ENCODE results near the gene KLHL22. TPM values are rescaled to one million over a fixed set of nuclear protein-coding genes. Genes with fewer than 3 reads are reported as not detected.
"Not testable (repeated sequence)": the region's sequence is repeated elsewhere in the genome, so short reads cannot be mapped to it uniquely, and the experiment has no call there.

The KLHL22 gene
- total and polyA plus RNA-seq, 5 donors = 17.9 to 25.8 (median 20.5) TPM

DNA sequence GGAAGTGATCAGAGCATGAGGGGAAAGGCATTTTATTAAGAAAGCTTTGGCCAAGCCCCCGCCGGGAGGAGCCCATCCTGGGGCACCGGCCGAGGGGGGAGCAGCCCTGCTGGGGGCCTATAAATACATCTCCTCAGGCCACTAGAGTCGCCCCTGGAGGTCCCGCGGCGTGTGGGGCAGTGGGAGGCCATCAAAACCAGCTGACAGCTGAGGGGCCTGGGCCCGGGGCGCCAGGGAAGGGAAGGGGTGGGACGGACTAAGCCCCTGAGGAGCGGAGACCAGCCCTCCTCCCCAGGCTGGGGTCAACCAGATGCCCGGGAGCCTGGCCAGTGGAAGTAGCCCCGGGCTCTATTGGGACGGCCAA, 71.0 kb downstream of the KLHL22 start:
- Histone ChIP-seq H3K4me3 (ENCODE audit: low read length) (no peak overlapping the region), H3K9me3 (ENCODE audit: control insufficient read depth, low read length) (no peaks in the 10 kb centered on the region), H3K27ac (ENCODE audit: low read length) (no peak overlapping the region), H3K27me3 (ENCODE audit: control insufficient read depth, insufficient read depth) (no peaks in the 10 kb centered on the region), H3K4me1 (ENCODE audit: control insufficient read depth, insufficient read depth, low read length) (peaks cover 7% of the 10 kb centered on the region)
- ATAC-seq (no peak), DNase-seq (no peak)
- intact Hi-C loops (cut with DNase I) = loop anchor here in 1 of 4 donors (5.0 kb wide), 1 partner anchor 33 kb away; no protein-coding TSS in a partner anchor
- 49% methylated on average over 15 of the region's 15 CpGs for WGBS

DNA sequence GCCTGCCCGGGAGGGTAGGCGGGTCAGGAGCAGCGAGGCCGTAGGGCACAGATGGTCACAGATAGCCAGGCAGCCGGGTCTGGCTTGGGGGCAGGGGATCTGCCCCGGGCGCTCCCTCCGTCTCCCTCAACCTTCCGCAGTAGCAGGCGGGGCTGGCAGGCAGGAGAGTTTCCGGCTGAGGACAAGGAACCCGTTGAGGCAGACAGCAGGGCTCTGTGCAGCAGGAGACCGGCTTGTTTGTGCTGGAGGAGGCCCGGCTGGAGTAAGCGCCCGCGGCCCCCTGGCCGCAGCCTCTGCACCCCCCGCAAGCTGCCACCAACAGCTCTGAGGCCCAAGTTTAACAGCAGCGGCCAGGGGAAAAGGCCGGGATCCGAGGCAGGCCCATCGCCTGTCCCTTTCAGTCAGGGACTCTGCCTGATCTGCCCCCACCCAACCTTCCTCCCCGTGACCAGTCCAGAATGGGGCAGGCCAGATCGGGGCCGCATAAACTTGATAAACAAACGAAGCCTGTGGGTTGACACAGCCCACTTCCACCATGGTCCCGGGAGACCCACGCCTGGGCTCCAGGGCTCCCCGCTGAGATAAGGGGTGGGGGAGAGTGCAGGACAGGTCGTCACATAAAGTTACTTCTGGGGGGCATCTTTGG, 71.6 kb downstream of the KLHL22 start:
- DNase-seq = peak in 2 of 3 donors; percentile 75 to 77
- ATAC-seq = peak; percentile 17 to 40

DNA sequence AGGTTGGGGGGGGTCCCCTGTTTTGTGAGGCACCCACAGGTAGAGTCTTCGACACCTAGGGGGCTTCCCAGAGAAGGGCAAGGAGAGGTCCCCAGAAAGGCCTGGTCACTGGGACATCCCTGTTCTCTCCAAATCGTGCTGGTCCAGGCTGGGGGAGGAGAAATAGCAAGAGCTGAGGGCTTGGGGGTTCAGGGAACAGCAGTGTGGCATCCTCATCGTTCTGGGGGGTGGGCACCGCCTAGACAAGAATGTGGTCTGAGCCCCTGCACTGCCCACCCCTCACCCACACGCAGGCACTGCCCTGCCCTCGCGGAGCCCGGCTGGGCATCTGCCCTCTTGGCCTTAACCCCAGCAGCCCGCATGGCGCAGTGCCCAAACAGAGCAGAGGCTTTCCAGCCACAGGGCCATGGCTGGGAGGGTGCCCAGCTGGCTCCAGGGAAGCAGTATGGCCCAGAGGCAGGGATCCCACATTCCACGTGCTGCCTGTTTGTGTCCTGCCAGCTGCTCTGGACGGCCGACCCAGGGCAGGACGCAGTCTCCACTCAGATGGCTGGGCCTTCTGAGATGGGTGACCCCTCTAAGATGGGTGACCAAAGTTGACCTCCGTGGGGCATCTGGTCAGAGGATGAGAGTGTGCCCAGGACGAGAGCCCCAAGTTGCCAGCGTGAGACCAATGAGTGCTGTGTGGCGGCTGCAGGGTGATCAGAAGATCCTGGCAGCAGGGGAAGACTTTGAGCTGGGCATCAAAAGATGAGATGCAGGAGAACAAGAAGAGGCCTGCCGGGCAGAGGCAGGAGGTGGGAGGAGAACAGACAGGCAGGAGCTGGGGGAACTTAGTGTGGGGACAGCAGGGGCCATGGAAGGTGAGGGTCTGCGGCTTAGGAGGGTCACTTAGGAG, 72.3 kb downstream of the KLHL22 start:
- DNase-seq (peak; percentile 70 to 85 (median 80)), ATAC-seq (peak; percentile 36 to 58)
- no peak overlapping the region for H3K4me3 ChIP-seq (ENCODE audit: low read length)
- WGBS = 50% methylated on average over 20 of the region's 20 CpGs
- H3K9me3 ChIP-seq (ENCODE audit: control insufficient read depth, low read length) = no peaks in the 10 kb centered on the region
- intact Hi-C loops (cut with DNase I) = loop anchor here in 1 of 4 donors (5.0 kb wide), 1 partner anchor 34 kb away; no protein-coding TSS in a partner anchor
- H3K4me1 ChIP-seq (ENCODE audit: control insufficient read depth, insufficient read depth, low read length) = peaks cover 7% of the 10 kb centered on the region
- H3K27me3 ChIP-seq (ENCODE audit: control insufficient read depth, insufficient read depth) = no peaks in the 10 kb centered on the region
- no peak overlapping the region for H3K27ac ChIP-seq (ENCODE audit: low read length)

More for the DNA sequence above, 71.6 kb downstream of the KLHL22 start:
- H3K9me3 ChIP-seq (ENCODE audit: control insufficient read depth, low read length) = no peaks in the 10 kb centered on the region
- no peaks in the 10 kb centered on the region for H3K27me3 ChIP-seq (ENCODE audit: control insufficient read depth, insufficient read depth)
- H3K27ac ChIP-seq (ENCODE audit: low read length) = no peak overlapping the region
- no peak overlapping the region for H3K4me3 ChIP-seq (ENCODE audit: low read length)
- intact Hi-C loops (cut with DNase I) = loop anchor here in 1 of 4 donors (5.0 kb wide), 1 partner anchor 33 kb away; no protein-coding TSS in a partner anchor
- 45% methylated on average over 31 of the region's 31 CpGs for WGBS
- peaks cover 7% of the 10 kb centered on the region for H3K4me1 ChIP-seq (ENCODE audit: control insufficient read depth, insufficient read depth, low read length)

DNA sequence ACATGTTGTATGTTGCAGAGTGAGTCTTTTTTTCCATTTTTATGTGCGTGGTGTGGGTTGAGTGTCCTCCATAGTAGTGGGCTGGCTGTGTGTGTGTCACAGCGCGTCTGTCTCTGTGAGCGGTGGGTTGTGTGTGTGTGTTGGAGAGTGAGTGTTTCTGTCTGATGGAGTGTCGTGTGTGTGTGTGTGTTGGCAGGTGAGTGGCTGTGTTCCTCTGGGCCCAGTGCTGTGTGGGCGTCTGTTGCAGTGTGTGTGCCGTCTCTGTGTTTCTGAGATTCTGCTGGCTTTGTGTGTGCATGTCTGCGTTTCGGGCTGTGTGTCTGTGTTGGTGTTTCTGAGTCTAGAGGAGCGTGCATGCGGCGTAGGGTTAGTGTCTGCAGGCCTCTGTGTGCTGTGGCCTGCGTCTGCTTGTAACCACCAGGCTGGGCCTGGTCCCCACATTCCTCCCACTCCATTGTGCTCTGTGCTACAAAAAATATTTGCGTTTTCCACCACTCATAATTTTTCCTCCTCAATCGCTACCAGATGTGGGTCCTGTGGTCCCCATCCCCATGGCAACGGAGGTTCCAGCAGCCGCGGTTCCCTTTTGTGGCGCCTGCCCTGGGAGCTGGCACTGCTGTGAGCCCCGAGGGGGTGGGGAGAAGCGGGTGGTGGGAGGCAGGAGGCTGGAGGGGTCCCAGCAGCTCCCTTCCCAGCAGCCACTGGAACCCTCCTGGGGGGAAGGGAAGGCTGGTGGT, 73.2 kb downstream of the KLHL22 start:
- H3K27me3 ChIP-seq (ENCODE audit: control insufficient read depth, insufficient read depth) = no peaks in the 10 kb centered on the region
- WGBS = 53% methylated on average over 21 of the region's 21 CpGs
- no peak for DNase-seq
- intact Hi-C loops (cut with DNase I) = loop anchor here in 1 of 4 donors (5.0 kb wide), 1 partner anchor 35 kb away; no protein-coding TSS in a partner anchor
- no peak for ATAC-seq
- H3K4me1 ChIP-seq (ENCODE audit: control insufficient read depth, insufficient read depth, low read length) = peaks cover 7% of the 10 kb centered on the region
- no peaks in the 10 kb centered on the region for H3K9me3 ChIP-seq (ENCODE audit: control insufficient read depth, low read length)
- H3K27ac ChIP-seq (ENCODE audit: low read length) = no peak overlapping the region
- H3K4me3 ChIP-seq (ENCODE audit: low read length) = no peak overlapping the region

DNA sequence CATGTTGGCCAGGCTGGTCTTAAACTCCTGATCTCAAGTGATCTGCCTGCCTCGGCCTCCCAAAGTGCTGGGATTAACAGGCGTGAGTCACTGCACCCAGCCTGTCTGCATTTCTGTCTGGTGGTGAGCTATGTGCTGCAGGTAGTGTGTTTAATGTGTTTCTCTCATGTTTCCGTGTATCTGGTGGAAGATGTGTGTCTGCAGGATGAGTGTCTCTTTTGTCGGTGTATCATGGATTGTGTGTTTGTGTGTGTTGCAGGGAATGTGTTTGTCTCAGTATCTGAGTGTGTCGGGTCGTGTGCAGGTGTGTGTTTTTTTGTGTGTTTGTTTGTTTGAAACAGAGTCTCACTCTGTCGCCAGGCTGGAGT, 74.1 kb downstream of the KLHL22 start:
- DNase-seq (no peak), ATAC-seq (no peak)
- Histone ChIP-seq H3K27me3 (ENCODE audit: control insufficient read depth, insufficient read depth) (no peaks in the 10 kb centered on the region), H3K27ac (ENCODE audit: low read length) (no peak overlapping the region), H3K4me1 (ENCODE audit: control insufficient read depth, insufficient read depth, low read length) (peaks cover 7% of the 10 kb centered on the region), H3K9me3 (ENCODE audit: control insufficient read depth, low read length) (no peaks in the 10 kb centered on the region), H3K4me3 (ENCODE audit: low read length) (no peak overlapping the region)
- 91% methylated on average over 7 of the region's 7 CpGs for WGBS
- intact Hi-C loops (cut with DNase I) = loop anchor here in 2 of 4 donors (2.0 to 5.0 kb wide), 2 partner anchors 35 to 36 kb away; no protein-coding TSS in a partner anchor

DNA sequence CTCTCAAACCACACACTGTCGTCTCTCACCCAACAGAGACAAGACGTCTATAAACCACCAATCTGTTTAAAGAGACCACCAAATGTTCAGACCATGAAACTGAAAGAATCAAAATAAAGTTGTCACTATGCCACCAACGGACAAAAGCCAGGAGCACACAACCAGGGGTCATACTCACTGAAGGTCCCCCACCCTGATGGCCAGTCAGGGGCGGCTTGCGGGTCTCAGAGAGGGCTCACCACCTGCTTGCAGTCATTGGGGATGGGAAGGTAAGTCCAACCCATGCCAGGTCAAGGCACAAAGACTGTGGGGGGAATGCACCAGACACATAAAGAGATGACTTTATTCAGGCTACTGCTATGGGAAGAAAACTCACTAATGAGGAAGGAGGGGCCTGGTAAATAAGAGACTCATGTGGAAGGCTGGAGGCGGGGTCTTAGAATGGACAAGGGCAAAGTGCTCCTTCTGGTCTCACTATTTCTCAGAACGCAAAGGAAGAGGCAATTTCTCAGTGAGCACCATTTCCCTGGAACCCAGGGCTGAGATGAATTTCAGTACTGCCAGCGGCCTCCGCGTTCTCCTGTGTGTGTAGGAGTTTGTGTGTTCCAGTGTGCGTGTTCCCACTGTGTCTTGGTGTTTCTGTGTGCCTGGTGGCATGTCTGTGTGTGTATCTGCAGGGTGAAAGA, 75.3 kb downstream of the KLHL22 start:
- intact Hi-C loops (cut with DNase I) = loop anchor here in 2 of 4 donors (2.0 to 5.0 kb wide), 2 partner anchors 37 kb away; no protein-coding TSS in a partner anchor
- Histone ChIP-seq H3K4me1 (ENCODE audit: control insufficient read depth, insufficient read depth, low read length) (peaks cover 7% of the 10 kb centered on the region), H3K4me3 (ENCODE audit: low read length) (no peak overlapping the region), H3K27me3 (ENCODE audit: control insufficient read depth, insufficient read depth) (no peaks in the 10 kb centered on the region), H3K27ac (ENCODE audit: low read length) (no peak overlapping the region), H3K9me3 (ENCODE audit: control insufficient read depth, low read length) (no peaks in the 10 kb centered on the region)
- DNase-seq = no peak
- WGBS = 95% methylated on average over 11 of the region's 11 CpGs
- ATAC-seq = no peak

DNA sequence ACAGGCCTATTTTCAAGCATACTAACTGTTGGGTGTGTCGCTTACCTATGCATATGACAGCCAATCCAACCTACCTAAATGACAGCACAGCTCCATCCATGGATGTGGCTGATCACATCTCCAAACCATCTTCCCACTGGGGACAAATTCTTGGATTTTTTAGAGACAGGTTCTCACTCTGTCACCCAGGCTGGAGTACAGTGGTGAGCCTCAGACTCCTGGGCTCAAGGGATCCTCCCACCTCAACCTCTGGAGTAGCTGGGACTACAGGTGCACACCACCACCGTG, 76.0 kb downstream of the KLHL22 start:
- DNase-seq (no peak), ATAC-seq (no peak)
- 90% methylated on average over 2 of the region's 2 CpGs for WGBS
- intact Hi-C loops (cut with DNase I) = loop anchor here in 1 of 4 donors (2.0 kb wide), 1 partner anchor 35 kb away; no protein-coding TSS in a partner anchor
- H3K9me3 ChIP-seq (ENCODE audit: control insufficient read depth, low read length) = no peaks in the 10 kb centered on the region
- H3K4me1 ChIP-seq (ENCODE audit: control insufficient read depth, insufficient read depth, low read length) = peaks cover 7% of the 10 kb centered on the region
- no peaks in the 10 kb centered on the region for H3K27me3 ChIP-seq (ENCODE audit: control insufficient read depth, insufficient read depth)
- no peak overlapping the region for H3K4me3 ChIP-seq (ENCODE audit: low read length)
- H3K27ac ChIP-seq (ENCODE audit: low read length) = no peak overlapping the region

DNA sequence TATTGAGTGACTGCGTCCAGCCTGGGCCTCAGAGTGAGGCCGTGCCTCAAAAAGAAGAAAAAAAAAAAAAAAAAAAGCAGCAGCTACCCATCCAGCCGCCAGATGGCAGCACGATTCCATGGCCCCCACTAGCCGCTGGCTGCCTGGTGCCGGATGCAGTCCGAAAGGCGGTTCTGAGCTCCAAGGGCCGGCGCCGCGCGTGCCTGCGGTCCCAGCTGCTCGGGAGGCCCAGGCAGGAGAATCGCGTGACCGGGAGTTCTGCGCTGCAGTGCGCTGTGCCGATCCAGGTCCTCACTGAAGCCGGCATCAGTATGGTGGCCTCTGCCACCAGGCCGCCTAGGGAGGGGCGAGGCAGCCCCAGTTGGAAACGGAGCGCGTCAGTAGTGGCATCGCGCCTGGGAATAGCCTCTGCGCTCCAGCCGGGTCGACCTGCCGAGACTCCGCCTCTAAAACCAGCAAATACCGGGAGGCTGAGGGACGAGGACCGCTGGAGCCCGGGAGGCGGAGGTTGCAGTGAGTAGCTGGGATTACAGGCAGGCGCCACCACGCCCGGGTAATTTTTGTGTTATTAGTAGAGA, 77.3 kb downstream of the KLHL22 start:
- Histone ChIP-seq H3K9me3 (ENCODE audit: control insufficient read depth, low read length) (no peaks in the 10 kb centered on the region), H3K27me3 (ENCODE audit: control insufficient read depth, insufficient read depth) (no peaks in the 10 kb centered on the region), H3K27ac (ENCODE audit: low read length) (no peak overlapping the region), H3K4me3 (ENCODE audit: low read length) (no peak overlapping the region), H3K4me1 (ENCODE audit: control insufficient read depth, insufficient read depth, low read length) (peaks cover 2% of the 10 kb centered on the region)
- intact Hi-C loops (cut with DNase I) = loop anchor here in 2 of 4 donors (1.0 to 2.0 kb wide), 2 partner anchors 37 to 38 kb away; no protein-coding TSS in a partner anchor
- ATAC-seq = peak; percentile 94 to 95
- DNase-seq = peak; percentile 86 to 94 (median 94)
- 13% methylated on average over 42 of the region's 42 CpGs for WGBS

DNA sequence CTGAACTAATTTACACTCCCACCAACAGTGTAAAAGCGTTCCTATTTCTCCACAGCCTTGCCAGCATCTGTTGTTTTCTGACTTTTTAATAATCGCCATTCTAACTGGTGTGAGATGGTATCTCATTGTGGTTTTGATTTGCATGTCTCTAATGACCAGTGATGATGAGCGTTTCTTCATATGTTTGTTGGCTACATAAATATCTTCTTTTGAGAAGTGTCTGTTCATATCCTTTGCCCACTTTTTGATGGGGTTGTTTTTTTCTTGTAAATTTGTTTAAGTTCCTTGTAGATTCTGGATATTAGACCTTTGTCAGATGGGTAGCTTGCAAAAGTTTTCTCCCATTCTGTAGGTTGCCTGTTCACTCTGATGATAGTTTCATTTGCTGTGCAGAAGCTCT, 79.9 kb downstream of the KLHL22 start:
- H3K27me3 ChIP-seq (ENCODE audit: control insufficient read depth, insufficient read depth); DNase-seq; intact Hi-C loops (cut with DNase I); H3K4me3 ChIP-seq (ENCODE audit: low read length); H3K9me3 ChIP-seq (ENCODE audit: control insufficient read depth, low read length); ATAC-seq; H3K27ac ChIP-seq (ENCODE audit: low read length); H3K4me1 ChIP-seq (ENCODE audit: control insufficient read depth, insufficient read depth, low read length): not testable (repeated sequence)
- WGBS = 85% methylated on average over 3 of the region's 3 CpGs

DNA sequence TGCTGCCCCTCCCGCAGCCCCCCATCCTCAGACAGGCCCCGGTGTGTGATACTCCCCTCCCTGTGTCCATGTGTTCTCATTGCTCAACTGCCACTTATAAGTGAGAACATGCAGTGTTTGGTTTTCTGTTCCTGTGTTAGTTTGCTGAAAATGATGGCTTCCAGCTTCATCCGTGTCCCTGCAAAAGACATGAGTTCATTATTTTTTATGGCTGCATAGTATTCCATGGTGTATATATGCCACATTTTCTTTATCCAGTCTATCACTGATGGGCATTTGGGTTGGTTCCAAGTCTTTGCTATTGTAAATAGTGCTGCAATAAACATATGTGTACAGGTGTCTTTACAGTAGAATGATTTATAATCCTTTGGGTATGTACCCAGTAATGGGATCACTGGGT, 80.4 kb downstream of the KLHL22 start:
- WGBS = 90% methylated on average over 3 of the region's 3 CpGs
- H3K27ac ChIP-seq (ENCODE audit: low read length); H3K4me3 ChIP-seq (ENCODE audit: low read length); H3K4me1 ChIP-seq (ENCODE audit: control insufficient read depth, insufficient read depth, low read length); H3K27me3 ChIP-seq (ENCODE audit: control insufficient read depth, insufficient read depth); intact Hi-C loops (cut with DNase I); ATAC-seq; H3K9me3 ChIP-seq (ENCODE audit: control insufficient read depth, low read length); DNase-seq: not testable (repeated sequence)

All from right cardiac atrium (tissue), 5 donors.